GM12878 (cell line): Measurements from ENCODE around the gene LRBA.

Source experiments
- NRF1 ChIP-seq: conservative IDR thresholded peaks from 2 replicates; pipeline ENCODE4 v1.6.1; 2011; ENCODE audit warnings: mild to moderate bottlenecking, low read depth, low read length, improper control_type of control experiment
- POLR2AphosphoS5 ChIP-seq: IDR thresholded peaks from 2 replicates; pipeline ENCODE4 v1.6.1; 2011; ENCODE audit warnings: mild to moderate bottlenecking, low read length, inconsistent platforms

GRCh38 chr4:150217192-150217591 is 797.9 kb downstream of the LRBA start:
- TF ChIP-seq POLR2AphosphoS5 (no peak), NRF1 (no peak)
